ENCODE data around the gene STYK1.
A peak's percentile ranks its signal among the peaks of the same experiment; 100 is the strongest.

- TF ChIP-seq CTCF (IDR thresholded peaks at IDR 0.05) (peak in 3 of 4 experiments; percentile 51 to 67 (median 63)), POLR2A (IDR thresholded peaks at IDR 0.05) (no peak), POLR2AphosphoS5 (IDR thresholded peaks at IDR 0.05) (peak in 1 of 4 donors; percentile 17), EP300 (IDR thresholded peaks at IDR 0.05) (no peak)
These were observed at the start of gene STYK1 for GRCh38 chr12:10673659-10674384.
